HepG2 (cell line): Measurements from ENCODE around the gene DYDC2.

Experiments used
- CREB1 ChIP-seq, 2 experiments: fragments of 450-650 bp in 1 of 2; IDR thresholded peaks; 2 replicates each; pipeline ENCODE4 v1.6.1; 2016 to 2017; ENCODE audit warnings: control low read depth in 1 of 2, mild to moderate bottlenecking in 1 of 2, missing compliant biosample characterization in 1 of 2, missing genetic modification characterization in 1 of 2
- CTCF ChIP-seq: sonication (generic); formaldehyde crosslinking; IDR thresholded peaks from 2 replicates; pipeline ENCODE4 v1.5.0; 2020; ENCODE audit warnings: mild to moderate bottlenecking, missing genetic modification reagents, moderate library complexity
- ETV6 ChIP-seq: sonication (generic); formaldehyde crosslinking; conservative IDR thresholded peaks from 2 replicates; pipeline ENCODE4 v1.4.0; 2020; ENCODE audit warnings: missing genetic modification reagents
- EZH2 ChIP-seq: conservative IDR thresholded peaks from 2 replicates; pipeline ENCODE4 v1.6.1; 2012; ENCODE audit warnings: mild to moderate bottlenecking, low read depth, low read length, moderate library complexity
- FOSL1 ChIP-seq: sonication (generic); formaldehyde crosslinking; IDR thresholded peaks from 2 replicates; pipeline ENCODE4 v1.9.0; 2021; ENCODE audit warnings: missing genetic modification reagents, borderline replicate concordance
- HOXA7 ChIP-seq: sonication (generic); formaldehyde crosslinking; IDR thresholded peaks from 2 replicates; pipeline ENCODE4 v1.8.1; 2022; ENCODE audit warnings: mild to moderate bottlenecking, missing genetic modification reagents, moderate library complexity
- NCOA1 ChIP-seq: sonication (generic); formaldehyde crosslinking; IDR thresholded peaks from 2 replicates; pipeline ENCODE4 v1.9.0; 2021; ENCODE audit warnings: missing genetic modification reagents
- PAWR ChIP-seq: sonication (generic); formaldehyde crosslinking; IDR thresholded peaks from 2 replicates; pipeline ENCODE4 v1.4.0; 2020; ENCODE audit warnings: missing genetic modification reagents, mild to moderate bottlenecking, borderline replicate concordance
- POLR2A ChIP-seq, 2 experiments: IDR thresholded peaks; 2 replicates each; pipeline ENCODE4 v1.6.1; 2011; ENCODE audit warnings: low read depth in 2 of 2, low read length in 2 of 2, mild to moderate bottlenecking in 1 of 2, moderate library complexity in 1 of 2; ENCODE audit not compliant: insufficient read depth in 1 of 2
- RAD51 ChIP-seq: fragments of 450-650 bp; IDR thresholded peaks from 2 replicates; pipeline ENCODE4 v1.6.1; 2016; ENCODE audit warnings: borderline replicate concordance
- RBAK ChIP-seq: sonication (generic); formaldehyde crosslinking; IDR thresholded peaks from 2 replicates; pipeline ENCODE4 v1.5.1; 2020; ENCODE audit warnings: mild to moderate bottlenecking, missing genetic modification reagents
- RFXANK ChIP-seq: IDR thresholded peaks from 2 replicates; pipeline ENCODE4 v1.6.1; 2016
- ZNF589 ChIP-seq: sonication (generic); formaldehyde crosslinking; conservative IDR thresholded peaks from 2 replicates; pipeline ENCODE4 v1.8.0; 2022; ENCODE audit warnings: mild to moderate bottlenecking, moderate library complexity, missing genetic modification reagents

- TF ChIP-seq CTCF (CRISPR knock-in tag) (no peak), NCOA1 (no peak), HOXA7 (no peak), RBAK (CRISPR knock-in tag) (no peak), ZNF589 (CRISPR knock-in tag) (no peak), POLR2A (IDR thresholded peaks at IDR 0.05; ENCODE audit: insufficient read depth in 1 of 2, low read depth in 2 of 2, low read length in 2 of 2) (no peak), ETV6 (no peak), RAD51 (no peak), PAWR (no peak), RFXANK (CRISPR knock-in tag) (no peak), FOSL1 (CRISPR knock-in tag) (no peak), CREB1 (IDR thresholded peaks at IDR 0.05) (no peak), CREB1 (CRISPR knock-in tag; IDR thresholded peaks at IDR 0.05) (no peak), EZH2 (no peak)
Observed at GRCh38 chr10:80344276-80344675, 12.3 kb upstream of the DYDC2 start.
